Esophagus (tissue), 2 donors: Measurements from ENCODE around the gene TMEM209. TPM values are rescaled to one million over a fixed set of nuclear protein-coding genes. Genes with fewer than 3 reads are reported as not detected.
"Not testable (repeated sequence)": the region's sequence is repeated elsewhere in the genome, so short reads cannot be mapped to it uniquely, and the experiment has no call there.

ENCODE experiments used
- H3K27ac ChIP-seq, 2 donors: one replicate each; pipeline ENCODE4 v1.5.1; 2013; ENCODE audit warnings: low read depth in 2 of 2, mild to moderate bottlenecking in 2 of 2, inconsistent platforms in 1 of 2, low read length in 1 of 2, moderate library complexity in 1 of 2
- H3K27me3 ChIP-seq, 2 donors: one replicate each; pipeline ENCODE4 v1.6.1; 2013; ENCODE audit warnings: low read length in 2 of 2, control low read depth in 1 of 2, mild to moderate bottlenecking in 1 of 2; ENCODE audit not compliant: insufficient read depth in 2 of 2, control insufficient read depth in 1 of 2
- H3K36me3 ChIP-seq, 2 donors: one replicate each; pipeline ENCODE4 v1.6.1; 2013; ENCODE audit warnings: low read length in 1 of 2; ENCODE audit not compliant: control insufficient read depth in 2 of 2, insufficient read depth in 2 of 2
- H3K4me1 ChIP-seq, 2 donors: one replicate each; pipeline ENCODE4 v1.6.1; 2013; ENCODE audit warnings: low read length in 1 of 2; ENCODE audit not compliant: control insufficient read depth in 2 of 2, insufficient read depth in 2 of 2
- H3K4me3 ChIP-seq, 2 donors: one replicate each; pipeline ENCODE4 v1.5.1; 2013; ENCODE audit warnings: low read length in 2 of 2, mild to moderate bottlenecking in 2 of 2, low read depth in 1 of 2, moderate library complexity in 1 of 2
- H3K9me3 ChIP-seq, 2 donors: one replicate each; pipeline ENCODE4 v1.6.1; 2013; ENCODE audit warnings: mild to moderate bottlenecking in 2 of 2, low read depth in 1 of 2, low read length in 1 of 2, moderate library complexity in 1 of 2; ENCODE audit not compliant: control insufficient read depth in 2 of 2, insufficient read depth in 1 of 2
- WGBS, 2 donors: extraction: QIAGEN DNeasy Blood & Tissue Kit; methylation state at CpG; one replicate each; pipeline ENCODE4 v1.1.7; 2013; 5-methylcytosine and 5-hydroxymethylcytosine counted together
- polyA plus RNA-seq, 2 donors: library from polyadenylated mRNA; stranded (reverse); fragments of 200-250 nt; gene quantifications; one replicate each; pipeline ENCODE4 v1.2.3, GENCODE V29; 2013
- donor health status: healthy with polysubstance abuse.
- donor health status: Bipolar disorder and iron deficiency.

Gene TMEM209
- polyA plus RNA-seq = 1 to 10 TPM; 4.0 to 4.2 TPM

- Histone ChIP-seq H3K9me3 (no peaks in the 10 kb centered on the region), H3K36me3 (peaks cover 0 to 3% of the 10 kb centered on the region in 2 donors), H3K27me3 (no peaks in the 10 kb centered on the region), H3K27ac (peak within 1 kb of the TSS; percentile 84 to 93), H3K4me1 (no peaks in the 10 kb centered on the region), H3K4me3 (peak within 1 kb of the TSS; percentile 75 to 89)
- 10 to 11% methylated on average over 43 to 44 of the region's 44 CpGs for WGBS, 2 donors
Observed at GRCh38 chr7:130205084-130205947, at the start of gene TMEM209. Gene TMEM209, minus strand, starts transcription at chr7:130205406. Its CDS starts 31 bp downstream, at chr7:130205375.

- WGBS, 2 donors = 69 to 75% methylated on average over 6 of the region's 6 CpGs
- Histone ChIP-seq H3K9me3 (peaks cover 0 to 2% of the 10 kb centered on the region in 2 donors), H3K4me3 (no peak overlapping the region), H3K36me3 (no peaks in the 10 kb centered on the region), H3K27me3 (no peaks in the 10 kb centered on the region), H3K27ac (no peak overlapping the region), H3K4me1 (no peaks in the 10 kb centered on the region)
Observed at GRCh38 chr7:130254555-130254954, 49.3 kb upstream of the TMEM209 start.

GRCh38 chr7:130249626-130250025, 44.4 kb upstream of the TMEM209 start:
- not testable (repeated sequence) for H3K4me3 ChIP-seq, H3K36me3 ChIP-seq, H3K27ac ChIP-seq, H3K4me1 ChIP-seq, H3K9me3 ChIP-seq, H3K27me3 ChIP-seq
- 92% methylated on average over 3 of the region's 3 CpGs for WGBS, 2 donors

GRCh38 chr7:130248842-130249241, 43.6 kb upstream of the TMEM209 start:
- WGBS, 2 donors = 95 to 100% methylated on average over 5 of the region's 5 CpGs
- not testable (repeated sequence) for H3K4me1 ChIP-seq

GRCh38 chr7:130246491-130246890, 41.3 kb upstream of the TMEM209 start:
- H3K36me3 ChIP-seq = not testable (repeated sequence)
- WGBS, 2 donors = 92 to 96% methylated on average over 1 of the region's 1 CpG

More at GRCh38 chr7:130248842-130249241, 43.6 kb upstream of the TMEM209 start:
- H3K27ac ChIP-seq, H3K27me3 ChIP-seq, H3K9me3 ChIP-seq, H3K36me3 ChIP-seq, H3K4me3 ChIP-seq: not testable (repeated sequence)

GRCh38 chr7:130243486-130243885, 38.3 kb upstream of the TMEM209 start:
- 2 to 31% methylated on average over 1 of the region's 1 CpG for WGBS, 2 donors
- not testable (repeated sequence) for H3K9me3 ChIP-seq, H3K4me1 ChIP-seq, H3K36me3 ChIP-seq, H3K27ac ChIP-seq, H3K27me3 ChIP-seq, H3K4me3 ChIP-seq

More at GRCh38 chr7:130246491-130246890, 41.3 kb upstream of the TMEM209 start:
- not testable (repeated sequence) for H3K9me3 ChIP-seq, H3K27ac ChIP-seq, H3K4me1 ChIP-seq, H3K4me3 ChIP-seq, H3K27me3 ChIP-seq

GRCh38 chr7:130242198-130243014, 37.2 kb upstream of the TMEM209 start:
- no peaks in the 10 kb centered on the region for H3K4me1 ChIP-seq
- H3K4me3 ChIP-seq = no peak overlapping the region
- no peaks in the 10 kb centered on the region for H3K36me3 ChIP-seq
- no peak overlapping the region for H3K27ac ChIP-seq
- H3K9me3 ChIP-seq = peaks cover 0 to 2% of the 10 kb centered on the region in 2 donors
- 33 to 41% methylated on average over 5 of the region's 5 CpGs for WGBS, 2 donors
- H3K27me3 ChIP-seq = no peaks in the 10 kb centered on the region

GRCh38 chr7:130240240-130240639, 35.0 kb upstream of the TMEM209 start:
- no peaks in the 10 kb centered on the region for H3K36me3 ChIP-seq
- no peak overlapping the region for H3K27ac ChIP-seq
- no peaks in the 10 kb centered on the region for H3K9me3 ChIP-seq
- no peak overlapping the region for H3K4me3 ChIP-seq
- no peaks in the 10 kb centered on the region for H3K4me1 ChIP-seq
- WGBS, 2 donors = 97 to 99% methylated on average over 1 of the region's 1 CpG
- no peaks in the 10 kb centered on the region for H3K27me3 ChIP-seq

GRCh38 chr7:130236361-130236760, 31.2 kb upstream of the TMEM209 start:
- not testable (repeated sequence) for H3K4me1 ChIP-seq, H3K9me3 ChIP-seq, H3K36me3 ChIP-seq, H3K27me3 ChIP-seq, H3K4me3 ChIP-seq, H3K27ac ChIP-seq
- WGBS, 2 donors = 83 to 86% methylated on average over 4 of the region's 4 CpGs
